GM19328 (cell line): ENCODE measurements around the gene RFFL.
"Not testable (repeated sequence)": the region's sequence is repeated elsewhere in the genome, so short reads cannot be mapped to it uniquely, and the experiment has no call there.

Experiments used
- ATAC-seq: cut with Tn5 transposase; IDR thresholded peaks from one replicate; pipeline ENCODE4 v1.9.1; 2021; ENCODE audit warnings: mild to moderate bottlenecking, moderate library complexity; ENCODE audit not compliant: unreplicated experiment

The RFFL gene

DNA sequence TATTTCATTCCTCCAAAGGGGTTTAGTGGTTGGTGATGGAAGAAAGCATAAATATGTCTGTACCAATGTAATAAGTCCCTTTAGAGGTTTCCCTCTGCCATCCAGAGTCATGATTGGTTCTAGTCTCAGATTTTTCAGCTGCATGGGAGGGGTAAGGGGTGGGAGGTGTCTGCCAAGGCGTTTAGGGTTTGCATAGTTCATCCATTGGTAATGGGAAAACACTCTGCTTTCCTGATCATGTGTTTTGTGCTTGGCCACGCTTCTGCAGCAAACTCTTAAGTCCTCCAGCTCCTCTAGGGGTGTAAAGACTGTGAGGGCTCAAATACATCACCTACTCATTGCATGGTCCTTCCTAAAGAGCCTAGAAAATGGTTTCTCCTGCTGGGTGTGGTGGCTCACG is 53.4 kb downstream of the RFFL start:
- no peak for ATAC-seq

DNA sequence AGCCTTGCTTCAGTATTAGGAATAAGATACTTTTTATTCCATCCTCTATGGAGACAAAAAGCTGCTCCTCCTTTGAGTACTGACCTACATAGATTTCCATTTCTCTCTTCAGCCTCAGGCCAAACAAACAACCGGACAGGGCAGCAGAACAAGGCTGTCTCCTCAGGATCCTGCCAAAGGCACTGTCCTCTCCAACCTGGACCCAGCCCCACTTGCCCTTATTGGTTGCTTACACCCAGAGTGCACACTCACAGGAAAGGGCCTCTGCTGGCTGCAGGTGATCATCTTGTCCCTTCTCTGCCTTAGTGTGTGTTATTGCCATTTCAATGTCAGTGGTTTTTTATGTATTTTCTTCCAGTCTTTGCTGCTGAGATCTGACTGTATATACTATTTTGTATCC is 56.5 kb downstream of the RFFL start:
- ATAC-seq: no peak

DNA sequence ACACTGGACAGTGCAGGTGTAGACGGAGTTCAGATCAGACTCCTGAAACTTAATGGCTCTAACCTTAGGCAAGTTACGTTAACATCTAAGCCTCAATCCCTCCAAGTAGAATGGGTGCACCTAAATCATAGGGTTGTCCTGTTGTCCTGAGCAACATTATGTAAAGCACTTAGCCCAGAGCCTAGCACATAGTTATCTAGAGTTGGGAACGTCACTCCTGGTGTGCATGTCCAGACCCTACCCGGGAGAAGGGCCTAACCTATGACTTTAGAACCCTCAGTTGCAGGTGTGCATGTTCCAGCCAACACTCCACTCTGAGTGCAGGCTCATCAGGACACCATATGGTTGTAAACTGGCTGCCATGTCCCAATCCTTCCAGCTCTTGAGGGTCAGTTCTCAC is 57.2 kb downstream of the RFFL start:
- ATAC-seq: no peak

DNA sequence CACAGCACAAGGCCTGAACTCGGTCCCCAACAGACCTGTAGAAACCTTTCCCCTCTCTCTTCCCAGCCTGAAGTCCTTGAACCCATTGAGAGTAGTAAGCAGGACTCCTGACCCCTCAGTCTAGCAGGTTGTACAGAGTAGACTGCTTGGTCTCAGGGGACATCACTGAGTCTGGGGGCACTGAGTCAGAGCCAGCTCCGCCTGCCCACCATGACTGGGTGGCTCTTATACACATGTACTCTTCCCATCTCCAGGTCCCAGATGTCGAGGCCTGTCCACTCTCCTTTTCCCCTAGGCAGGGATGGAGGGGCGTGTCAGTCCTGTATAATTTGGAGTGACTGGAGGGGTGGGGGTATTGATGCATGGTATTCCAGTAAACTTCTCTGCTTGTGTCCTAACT is 59.7 kb downstream of the RFFL start:
- ATAC-seq: no peak

DNA sequence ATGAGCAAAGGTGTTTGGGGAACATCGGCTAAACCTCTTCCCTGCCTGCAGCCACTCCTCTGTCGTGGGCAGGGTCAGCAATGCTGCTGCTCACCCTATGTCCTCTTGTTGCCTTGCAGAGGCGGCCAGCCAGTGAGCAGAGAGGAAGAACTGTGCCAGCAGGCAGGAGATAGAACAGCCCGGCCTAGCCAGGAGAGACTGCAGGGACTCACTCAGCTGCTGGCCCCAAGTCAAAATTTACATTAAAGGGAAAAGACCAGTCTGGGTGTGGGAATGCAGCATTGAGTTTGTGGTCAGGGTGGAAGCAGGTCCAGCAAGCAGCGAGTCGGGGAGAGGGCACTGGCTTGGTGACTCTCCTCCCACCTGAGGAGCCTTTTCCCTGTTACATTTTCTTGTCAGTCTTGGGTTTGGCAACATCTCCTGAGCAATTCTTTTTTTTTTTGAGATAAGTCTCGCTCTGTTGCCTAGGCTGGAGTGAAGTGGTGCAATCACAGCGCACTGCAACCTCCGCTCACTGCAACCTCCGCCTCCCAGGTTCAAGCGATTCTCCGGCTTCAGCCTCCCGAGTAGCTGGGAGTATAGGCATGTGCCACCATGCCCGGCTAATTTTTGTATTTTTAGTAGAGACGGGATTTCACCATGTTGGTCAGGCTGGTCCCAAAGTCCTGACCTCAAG is 60.5 kb downstream of the RFFL start:
- no peak for ATAC-seq

DNA sequence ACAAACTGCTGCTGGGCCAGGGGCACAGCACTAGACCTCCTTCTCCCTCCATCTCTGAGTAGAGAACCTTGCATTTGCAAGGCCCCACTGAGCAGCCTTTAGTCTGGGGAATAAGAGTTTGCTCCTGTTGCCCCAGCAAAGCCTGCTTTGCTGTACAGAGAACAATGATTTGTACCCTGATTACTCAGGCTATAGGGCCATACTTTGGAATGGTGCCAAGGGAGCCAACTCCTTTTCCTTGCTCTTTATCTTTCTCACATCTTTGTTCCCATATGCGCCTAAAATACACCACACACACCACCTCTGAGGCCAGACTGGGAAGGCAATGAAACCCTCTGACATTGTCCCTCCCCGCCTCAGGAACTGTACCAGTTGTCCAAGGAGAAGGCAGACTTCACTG is 62.0 kb downstream of the RFFL start:
- ATAC-seq: no peak

DNA sequence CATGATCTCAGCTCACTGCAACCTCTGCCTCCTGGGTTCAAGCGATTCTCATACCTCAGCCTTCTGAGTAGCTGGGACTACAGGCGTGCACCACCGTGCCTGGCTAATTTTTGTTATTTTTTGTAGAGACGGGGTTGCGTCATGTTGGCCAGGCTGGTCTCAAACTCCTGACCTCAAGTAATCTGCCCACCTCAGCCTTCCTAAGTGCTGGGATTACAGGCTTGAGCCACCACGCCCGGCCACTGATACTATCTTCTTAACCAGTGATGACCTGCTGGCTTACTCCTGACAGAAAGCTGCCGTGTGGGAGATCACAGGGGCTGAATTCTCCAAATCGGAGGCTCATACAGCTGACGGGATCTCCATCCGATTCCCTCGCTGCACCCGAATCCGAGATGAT is 62.5 kb downstream of the RFFL start:
- ATAC-seq: not testable (repeated sequence)

DNA sequence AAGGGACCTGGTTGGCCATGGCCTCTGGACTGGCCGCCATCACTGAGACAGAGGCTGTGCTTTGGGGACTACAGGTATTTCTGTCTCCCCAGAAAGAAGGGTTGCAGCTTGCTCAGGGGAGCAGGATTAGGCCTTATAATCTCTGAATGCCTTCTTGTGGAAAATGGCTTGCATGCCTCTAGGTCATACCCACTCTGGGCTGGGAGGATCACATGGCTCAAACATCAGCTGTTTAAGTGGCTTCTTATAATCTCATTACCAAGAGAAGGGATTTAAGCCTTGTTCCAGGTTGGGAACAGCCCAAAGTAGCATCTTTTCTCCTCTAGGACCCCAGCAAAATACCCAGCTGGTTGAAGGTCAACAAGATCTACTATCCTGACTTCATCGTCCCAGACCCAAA is 64.1 kb downstream of the RFFL start:
- ATAC-seq: no peak

DNA sequence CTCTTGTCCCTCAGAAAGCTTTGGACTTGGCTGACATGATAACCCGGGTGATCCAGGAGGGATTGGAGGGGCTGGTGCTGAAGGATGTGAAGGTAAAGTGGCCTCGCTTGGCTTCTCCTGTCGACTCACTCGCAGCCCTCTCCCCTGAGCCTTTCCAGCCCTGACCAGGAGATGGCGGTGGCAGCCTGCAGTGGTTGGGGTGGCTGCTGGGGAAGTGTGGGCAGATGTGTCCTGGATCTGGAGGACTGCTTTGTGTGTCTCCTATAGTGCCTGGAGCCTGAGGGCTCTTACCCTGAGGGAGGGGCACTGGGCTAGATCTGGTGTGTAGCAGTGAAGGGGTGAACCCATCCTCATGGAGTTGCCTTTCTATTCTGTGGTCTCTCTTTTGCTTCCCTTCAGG is 65.3 kb downstream of the RFFL start:
- ATAC-seq: no peak

DNA sequence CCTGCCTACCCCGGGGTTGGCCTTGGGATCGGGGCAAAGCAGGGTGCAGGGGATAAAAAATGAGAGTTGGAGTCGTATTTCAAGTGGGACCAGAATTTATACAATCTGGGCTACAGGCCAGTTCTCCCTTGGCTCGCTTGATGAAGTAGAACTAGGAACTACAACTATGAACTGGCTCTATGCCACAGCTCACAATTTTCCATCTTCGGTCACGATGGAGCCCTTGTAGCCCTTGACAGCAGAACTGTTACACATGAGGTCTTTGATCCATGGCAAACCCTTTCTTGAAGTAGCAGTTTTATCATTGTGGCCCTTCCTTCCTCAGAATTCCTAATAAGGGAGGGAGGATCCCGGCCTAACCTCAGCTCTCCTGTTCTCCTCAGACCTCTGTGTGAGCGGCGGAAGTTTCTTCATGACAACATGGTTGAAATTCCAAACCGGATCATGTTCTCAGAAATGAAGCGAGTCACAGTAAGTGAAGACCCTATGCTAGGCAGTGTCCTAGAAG is 66.1 kb downstream of the RFFL start:
- ATAC-seq: no peak

DNA sequence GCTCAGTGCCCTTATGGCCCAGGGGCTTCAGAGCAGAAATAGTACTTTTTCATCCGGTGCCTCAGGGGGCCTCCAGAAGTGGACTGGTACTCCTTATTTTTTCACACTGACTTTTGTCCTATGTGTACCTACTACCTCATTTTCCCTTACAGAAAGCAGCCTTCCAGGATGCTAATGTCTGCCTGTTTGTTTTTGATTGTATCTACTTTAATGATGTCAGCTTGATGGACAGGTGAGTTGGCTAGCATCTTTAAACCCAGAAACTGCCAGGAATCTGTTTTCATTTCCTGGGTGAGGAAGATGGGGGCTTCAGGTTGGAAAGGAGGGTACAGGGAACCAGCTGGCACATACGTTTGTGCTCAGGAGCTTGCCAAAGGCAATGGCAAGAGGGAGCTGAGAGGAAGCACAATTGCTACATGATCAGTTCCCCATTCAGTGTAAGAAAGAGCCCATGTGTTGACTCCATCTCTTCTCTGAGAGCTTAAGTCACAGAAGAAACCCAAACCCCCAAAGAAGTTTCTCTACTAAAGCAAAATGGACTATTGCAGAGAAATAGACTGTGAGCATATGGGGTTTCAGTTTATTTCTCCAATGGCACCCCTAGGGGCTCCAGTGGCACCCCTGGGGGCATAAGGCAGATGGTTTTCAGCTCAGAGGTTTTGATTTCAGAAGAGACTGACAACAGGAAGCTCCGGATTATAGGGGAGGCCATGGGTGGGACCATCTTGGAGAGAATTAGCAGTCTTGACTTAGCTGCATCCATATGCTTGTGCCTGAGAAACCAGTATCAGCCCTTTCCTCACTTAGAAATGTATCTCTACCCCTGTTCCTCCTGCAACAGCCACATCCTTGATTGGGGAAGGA is 66.9 kb downstream of the RFFL start:
- no peak for ATAC-seq

DNA sequence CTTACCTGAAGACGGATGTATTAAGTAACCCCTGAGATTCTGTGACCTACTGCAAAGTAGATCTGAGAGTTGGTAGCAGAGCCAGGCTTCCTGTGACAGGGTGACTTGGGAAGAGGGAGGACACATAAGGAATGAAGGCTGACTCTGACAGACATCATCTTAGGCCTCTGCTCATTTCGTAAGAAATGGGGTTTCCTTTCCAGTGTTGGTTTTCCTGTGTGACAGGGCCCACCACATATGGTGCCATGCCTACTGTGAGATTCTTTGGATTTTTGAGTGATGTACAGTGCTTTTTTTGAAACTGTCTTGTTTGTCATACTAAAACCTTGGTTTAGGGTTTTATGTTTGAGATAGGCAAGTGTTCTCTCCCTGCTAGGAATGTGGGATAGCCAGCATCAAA is 70.5 kb downstream of the RFFL start:
- no peak for ATAC-seq

DNA sequence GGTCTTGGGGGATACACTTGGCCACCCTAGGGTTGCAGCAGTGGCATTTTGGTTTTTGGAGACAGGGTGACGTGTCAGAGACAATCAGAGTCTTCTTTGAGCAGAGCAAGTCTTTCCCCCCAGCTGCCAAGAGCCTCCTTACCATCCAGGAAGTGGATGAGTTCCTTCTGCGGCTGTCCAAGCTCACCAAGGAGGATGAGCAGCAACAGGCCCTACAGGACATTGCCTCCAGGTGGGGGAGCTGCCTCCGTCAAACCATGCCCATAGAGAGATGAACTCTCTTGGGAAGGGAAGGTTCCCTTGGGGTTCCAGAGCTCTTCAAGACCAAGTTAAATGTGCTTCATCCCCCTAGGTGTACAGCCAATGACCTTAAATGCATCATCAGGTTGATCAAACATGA is 71.9 kb downstream of the RFFL start:
- ATAC-seq: no peak

DNA sequence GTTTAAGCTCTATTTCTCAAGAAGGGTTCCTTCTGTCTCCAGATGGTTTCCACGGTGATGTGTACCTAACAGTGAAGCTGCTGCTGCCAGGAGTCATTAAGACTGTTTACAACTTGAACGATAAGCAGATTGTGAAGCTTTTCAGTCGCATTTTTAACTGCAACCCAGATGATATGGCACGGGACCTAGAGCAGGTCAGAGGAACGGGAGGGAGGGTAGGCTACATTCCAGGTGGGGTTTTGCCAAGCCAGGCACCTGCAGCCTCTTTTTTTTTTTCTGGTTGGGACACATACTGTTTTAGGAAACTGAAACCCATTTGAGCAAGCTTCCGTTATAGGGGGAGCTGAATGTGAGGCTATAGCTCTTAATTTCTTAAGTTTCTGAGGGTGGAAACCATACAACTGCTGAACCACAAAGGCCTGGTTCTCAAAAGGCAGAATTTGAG is 72.6 kb downstream of the RFFL start:
- ATAC-seq: no peak

DNA sequence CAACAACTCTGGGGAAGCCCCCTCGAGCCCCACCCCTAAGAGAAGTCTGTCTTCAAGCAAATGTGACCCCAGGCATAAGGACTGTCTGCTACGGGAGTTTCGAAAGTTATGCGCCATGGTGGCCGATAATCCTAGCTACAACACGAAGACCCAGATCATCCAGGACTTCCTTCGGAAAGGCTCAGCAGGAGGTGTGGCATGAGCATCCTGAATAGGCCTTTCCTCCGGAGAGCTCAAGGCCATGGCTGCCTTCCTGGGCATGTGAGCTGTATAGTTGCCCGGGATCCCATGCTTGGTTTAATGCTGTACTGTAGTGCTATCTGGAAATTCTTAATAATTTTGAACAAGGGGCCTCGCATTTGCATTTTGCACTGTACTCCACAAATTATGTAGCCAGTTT is 74.0 kb downstream of the RFFL start:
- ATAC-seq: no peak

DNA sequence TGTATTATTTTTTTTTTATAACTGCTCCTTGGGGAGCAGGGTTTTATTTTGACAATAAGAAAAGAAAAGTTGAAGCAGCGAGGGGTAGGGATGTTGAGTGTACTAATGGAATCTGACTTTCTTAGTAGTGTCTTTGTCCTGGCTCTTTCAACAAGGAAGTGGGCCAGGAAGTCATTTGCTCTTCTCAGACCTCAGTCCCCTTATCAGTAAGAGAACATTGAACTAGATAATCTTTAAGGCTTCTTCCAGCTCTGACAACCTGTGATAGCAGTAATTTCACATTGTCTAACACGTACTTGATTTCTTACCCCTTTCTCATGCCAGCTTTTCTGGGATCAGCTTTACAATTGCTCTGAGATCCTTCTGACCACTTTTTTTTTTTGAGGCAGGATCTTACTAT is 74.9 kb downstream of the RFFL start:
- ATAC-seq: no peak

DNA sequence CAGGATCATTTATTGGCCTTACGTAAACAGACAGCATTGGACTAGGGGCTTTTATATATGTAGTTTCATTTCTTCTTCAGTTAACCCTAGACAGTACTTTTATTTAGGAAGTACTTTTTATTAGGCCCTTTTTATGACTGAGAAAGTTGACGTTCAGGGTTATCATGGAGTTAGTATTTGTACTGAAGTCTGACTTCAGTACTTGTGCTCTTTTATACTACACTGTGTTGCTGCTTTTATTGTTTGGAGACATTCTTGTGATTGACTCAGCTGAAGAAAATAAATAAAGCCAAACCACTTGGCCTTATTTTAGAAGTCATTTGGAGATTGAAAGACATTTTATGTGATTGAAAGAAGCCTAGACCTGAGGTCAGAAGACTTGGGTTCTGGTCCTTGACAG is 76.3 kb downstream of the RFFL start:
- ATAC-seq: no peak

DNA sequence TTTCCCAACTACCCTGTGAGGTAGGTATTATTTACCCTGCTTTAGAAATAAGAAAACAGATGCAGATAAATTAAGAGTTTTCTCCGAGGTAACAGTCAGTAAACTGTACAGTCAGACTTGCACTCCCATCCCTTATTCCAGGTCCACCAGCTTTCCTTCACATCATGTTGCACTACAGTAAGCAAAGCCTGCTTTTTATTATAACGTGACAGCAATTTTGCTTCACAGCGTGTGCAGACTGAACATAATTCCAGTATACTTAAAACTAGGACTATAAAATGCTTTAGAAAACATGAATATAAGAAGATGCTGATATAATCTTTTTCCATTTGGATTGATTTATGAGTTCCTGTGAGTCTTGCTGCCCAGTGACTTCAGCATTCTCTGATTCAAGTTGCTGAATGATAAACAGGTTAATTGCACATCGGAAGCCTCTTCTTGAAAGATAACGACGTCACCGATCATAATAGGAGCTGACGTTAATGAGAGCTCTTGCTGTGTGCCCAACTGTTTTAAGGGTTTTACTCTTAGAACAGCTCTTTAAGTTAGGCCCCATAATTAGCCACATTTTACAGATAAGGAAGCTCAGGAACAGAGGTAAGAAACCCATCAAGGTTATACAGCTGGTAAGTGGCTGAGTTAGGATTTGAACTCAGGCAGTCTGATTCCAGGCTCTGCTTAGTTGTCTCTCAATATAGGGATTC is 81.8 kb downstream of the RFFL start:
- ATAC-seq: no peak

DNA sequence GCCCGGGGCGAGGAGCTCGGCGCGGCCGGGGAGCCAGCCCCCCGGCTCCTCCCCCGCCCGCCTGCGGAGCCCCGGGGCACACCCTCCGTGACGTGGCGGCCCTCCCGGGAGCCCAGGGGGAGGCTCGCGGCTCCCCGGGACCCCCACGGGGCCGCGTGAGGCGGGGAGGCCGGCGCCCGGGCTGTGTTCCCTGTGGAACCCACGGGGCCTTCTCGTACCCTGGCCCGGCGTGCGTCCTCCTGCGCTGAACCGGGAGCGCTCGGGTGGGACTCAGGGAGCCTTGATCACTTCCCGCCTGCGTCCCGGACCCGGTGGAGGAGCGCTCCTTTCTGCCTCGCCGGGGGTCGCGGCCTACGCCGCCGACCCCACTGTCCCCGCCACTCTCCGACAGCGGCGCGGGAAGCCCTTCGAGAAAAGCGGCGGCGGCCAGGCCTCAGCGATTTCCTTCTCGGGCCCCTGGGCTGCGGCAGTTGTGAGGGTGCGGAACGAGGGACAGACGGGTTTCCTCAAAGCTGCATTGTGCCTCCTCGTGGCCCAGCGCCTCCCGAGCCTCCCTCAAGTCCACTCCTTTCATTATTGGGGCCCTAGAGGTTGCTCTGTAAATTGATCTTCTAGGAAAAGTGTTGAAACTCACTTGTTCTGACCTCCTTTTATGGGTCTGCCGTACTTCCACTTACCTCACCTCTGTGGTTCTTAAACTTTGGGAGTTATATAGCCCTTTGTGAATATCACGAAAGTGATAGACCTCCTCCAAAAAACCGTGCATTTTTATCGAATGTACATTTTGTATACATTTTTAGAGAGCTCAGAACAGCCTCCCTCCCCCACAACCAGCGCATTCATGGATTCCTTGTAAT is 82.6 kb downstream of the RFFL start:
- ATAC-seq: peak; percentile 83

DNA sequence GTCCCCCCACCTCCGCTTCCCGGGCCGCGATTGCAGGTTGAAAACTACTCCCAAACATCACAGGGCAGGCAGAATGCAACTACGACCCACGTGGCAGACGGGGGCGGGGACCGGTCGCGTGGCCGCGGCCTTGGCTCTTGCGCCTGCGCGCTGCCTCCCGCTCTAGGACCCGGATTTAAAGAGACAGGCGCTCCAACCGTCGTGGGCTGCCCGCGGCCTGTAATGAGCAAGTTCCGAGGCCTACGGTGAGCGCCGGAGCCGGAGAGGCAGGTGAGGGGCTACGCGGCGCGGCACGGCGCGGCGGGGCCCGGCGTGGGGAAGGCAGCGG is 83.2 kb downstream of the RFFL start, which contains the start of gene LIG3:
LIG3 (plus strand) TSS at position 160 of the 328 bp plus-strand sequence. CDS start 2,494 bp downstream, outside the sequence.
- ATAC-seq: peak; percentile 74
